ENCODE results near the gene SLC39A8.

DNA sequence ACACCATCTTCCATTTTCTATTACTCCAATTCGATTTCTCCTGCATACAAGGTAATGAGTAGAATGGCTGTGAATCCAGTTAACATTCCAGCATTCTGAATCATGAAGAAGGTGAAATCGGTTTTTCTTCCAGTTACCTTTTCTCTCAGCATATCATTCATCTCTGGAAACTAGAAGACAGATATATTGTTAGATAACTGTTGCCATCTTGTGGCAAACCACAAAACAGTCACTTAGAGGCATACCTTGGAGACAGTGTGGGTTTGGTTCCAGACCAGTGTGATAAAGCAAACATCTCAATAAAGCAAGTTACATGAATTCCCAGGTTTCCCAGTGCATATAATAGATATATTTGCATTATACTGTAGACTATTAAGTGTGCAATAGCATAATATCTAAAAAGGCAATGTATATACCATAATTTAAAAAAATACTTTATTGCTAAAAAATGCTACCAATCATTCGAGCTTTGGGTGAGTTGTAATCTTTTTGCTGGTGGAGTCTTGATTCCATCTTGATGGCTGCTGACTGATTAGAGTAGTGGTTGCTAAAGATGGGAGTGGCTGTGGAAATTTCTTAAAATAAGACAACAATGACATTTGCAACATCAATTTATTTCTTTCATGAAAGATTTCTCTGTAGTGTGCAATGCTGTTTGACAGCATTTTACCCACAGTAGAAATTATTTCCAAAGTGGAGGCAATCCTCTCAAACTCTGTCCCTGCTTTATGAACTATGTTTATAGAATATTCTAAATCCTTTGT, 82.1 kb downstream of the SLC39A8 start:
- TF ChIP-seq, protein P1, sequence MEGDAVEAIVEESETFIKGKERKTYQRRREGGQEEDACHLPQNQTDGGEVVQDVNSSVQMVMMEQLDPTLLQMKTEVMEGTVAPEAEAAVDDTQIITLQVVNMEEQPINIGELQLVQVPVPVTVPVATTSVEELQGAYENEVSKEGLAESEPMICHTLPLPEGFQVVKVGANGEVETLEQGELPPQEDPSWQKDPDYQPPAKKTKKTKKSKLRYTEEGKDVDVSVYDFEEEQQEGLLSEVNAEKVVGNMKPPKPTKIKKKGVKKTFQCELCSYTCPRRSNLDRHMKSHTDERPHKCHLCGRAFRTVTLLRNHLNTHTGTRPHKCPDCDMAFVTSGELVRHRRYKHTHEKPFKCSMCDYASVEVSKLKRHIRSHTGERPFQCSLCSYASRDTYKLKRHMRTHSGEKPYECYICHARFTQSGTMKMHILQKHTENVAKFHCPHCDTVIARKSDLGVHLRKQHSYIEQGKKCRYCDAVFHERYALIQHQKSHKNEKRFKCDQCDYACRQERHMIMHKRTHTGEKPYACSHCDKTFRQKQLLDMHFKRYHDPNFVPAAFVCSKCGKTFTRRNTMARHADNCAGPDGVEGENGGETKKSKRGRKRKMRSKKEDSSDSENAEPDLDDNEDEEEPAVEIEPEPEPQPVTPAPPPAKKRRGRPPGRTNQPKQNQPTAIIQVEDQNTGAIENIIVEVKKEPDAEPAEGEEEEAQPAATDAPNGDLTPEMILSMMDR (IDR thresholded peaks at IDR 0.05; ENCODE audit: low read depth, low read length, missing input control) = peak; percentile 46
- no peak for TF ChIP-seq HNF4G (IDR thresholded peaks at IDR 0.05)
- no peak for TF ChIP-seq SP1 (IDR thresholded peaks at IDR 0.05)
- TF ChIP-seq TAF1 (conservative IDR thresholded peaks at IDR 0.05) = no peak
- TF ChIP-seq ATF3 (IDR thresholded peaks at IDR 0.05) = no peak
- no peak for TF ChIP-seq GABPA (IDR thresholded peaks at IDR 0.05 in 1 of 2, conservative IDR thresholded peaks at IDR 0.05 in 1 of 2)
- no peak for TF ChIP-seq RXRA (IDR thresholded peaks at IDR 0.05)
- TF ChIP-seq, protein P2, sequence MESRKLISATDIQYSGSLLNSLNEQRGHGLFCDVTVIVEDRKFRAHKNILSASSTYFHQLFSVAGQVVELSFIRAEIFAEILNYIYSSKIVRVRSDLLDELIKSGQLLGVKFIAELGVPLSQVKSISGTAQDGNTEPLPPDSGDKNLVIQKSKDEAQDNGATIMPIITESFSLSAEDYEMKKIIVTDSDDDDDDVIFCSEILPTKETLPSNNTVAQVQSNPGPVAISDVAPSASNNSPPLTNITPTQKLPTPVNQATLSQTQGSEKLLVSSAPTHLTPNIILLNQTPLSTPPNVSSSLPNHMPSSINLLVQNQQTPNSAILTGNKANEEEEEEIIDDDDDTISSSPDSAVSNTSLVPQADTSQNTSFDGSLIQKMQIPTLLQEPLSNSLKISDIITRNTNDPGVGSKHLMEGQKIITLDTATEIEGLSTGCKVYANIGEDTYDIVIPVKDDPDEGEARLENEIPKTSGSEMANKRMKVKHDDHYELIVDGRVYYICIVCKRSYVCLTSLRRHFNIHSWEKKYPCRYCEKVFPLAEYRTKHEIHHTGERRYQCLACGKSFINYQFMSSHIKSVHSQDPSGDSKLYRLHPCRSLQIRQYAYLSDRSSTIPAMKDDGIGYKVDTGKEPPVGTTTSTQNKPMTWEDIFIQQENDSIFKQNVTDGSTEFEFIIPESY (IDR thresholded peaks at IDR 0.05) = no peak
